ENCODE data around the gene DNAJC2.

DNA sequence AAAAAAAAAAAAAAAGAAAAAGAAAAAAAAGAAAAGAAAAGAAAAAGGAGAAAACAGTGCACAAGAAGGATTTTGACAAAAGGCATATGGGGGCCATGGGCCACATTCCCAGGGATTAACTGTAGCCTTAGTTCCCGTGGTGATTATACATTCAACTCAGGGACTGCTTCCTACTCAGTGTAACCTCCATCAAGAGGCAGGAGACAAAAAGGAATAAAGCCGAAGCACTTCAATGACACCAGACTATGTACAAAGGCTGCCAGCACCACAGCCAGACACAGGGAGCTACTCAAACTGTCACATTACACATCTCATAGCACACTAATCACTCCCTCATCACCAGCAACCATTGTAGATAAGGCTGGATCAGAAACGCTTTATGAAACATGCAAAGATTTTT is 52.4 kb downstream of the DNAJC2 start:
- TF ChIP-seq POLR2A (IDR thresholded peaks at IDR 0.05) (no peak), CTCF (IDR thresholded peaks at IDR 0.05) (no peak)

Measured in body of pancreas (tissue), 4 donors.